ENCODE data around the gene OR6C2. TPM values are rescaled to one million over a fixed set of nuclear protein-coding genes. Genes with fewer than 3 reads are reported as not detected.
"Not testable (repeated sequence)": the region's sequence is repeated elsewhere in the genome, so short reads cannot be mapped to it uniquely, and the experiment has no call there.

OR6C2 gene
- total RNA-seq, 1 experiment from 2014 or later, result not detected

- not testable (repeated sequence) for H2AFZ ChIP-seq (ENCODE audit: low read length); H2BK5ac ChIP-seq (ENCODE audit: insufficient read length, low read length); DNase-seq
Observed at GRCh38 chr12:55414889-55415288, 29.0 kb upstream of the OR6C2 start.

More at GRCh38 chr12:55414889-55415288, 29.0 kb upstream of the OR6C2 start:
- not testable (repeated sequence) for H3K4me1 ChIP-seq (ENCODE audit: insufficient read depth, low read length); H3K9me3 Mint-ChIP-seq; H3K18ac ChIP-seq (ENCODE audit: insufficient read length, low read depth, low read length); H3K79me1 ChIP-seq (ENCODE audit: insufficient read depth, low read depth, low read length, poor library complexity, severe bottlenecking); H4K20me1 ChIP-seq (ENCODE audit: control insufficient read depth, insufficient read depth, insufficient read length); H3K56ac ChIP-seq (ENCODE audit: insufficient read length, low read depth, low read length); H4K8ac ChIP-seq (replicated peaks; ENCODE audit: insufficient read length, low read depth, low read length); H3K4ac ChIP-seq (ENCODE audit: low read depth, low read length); H3K23ac ChIP-seq (ENCODE audit: insufficient read length, low read depth, low read length); H3K27ac ChIP-seq (ENCODE audit: insufficient read length, low read depth, low read length); H3T11ph ChIP-seq (ENCODE audit: low read length); H3K23me2 ChIP-seq (ENCODE audit: insufficient read length, low read depth, low read length, poor library complexity, severe bottlenecking); H2BK12ac ChIP-seq (ENCODE audit: insufficient read length, low read depth, low read length); H3K27ac Mint-ChIP-seq; H2BK20ac ChIP-seq (ENCODE audit: low read depth, low read length, poor library complexity, severe bottlenecking); H3K4me1 Mint-ChIP-seq; H4K5ac ChIP-seq (ENCODE audit: insufficient read length, low read depth, low read length); H3K36me3 Mint-ChIP-seq (ENCODE audit: insufficient read depth in 1 of 3, low read depth in 3 of 3); H3K9me3 ChIP-seq (ENCODE audit: control insufficient read depth, low read depth, low read length); H3K14ac ChIP-seq (ENCODE audit: insufficient read depth, low read length); H2BK120ac ChIP-seq (ENCODE audit: low read depth, low read length, poor library complexity, severe bottlenecking); H2AK5ac ChIP-seq (ENCODE audit: insufficient read length, low read length); H3K4me2 ChIP-seq (ENCODE audit: insufficient read depth, insufficient read length, low read length); H2BK15ac ChIP-seq (ENCODE audit: low read depth, low read length); H3K79me2 ChIP-seq (ENCODE audit: insufficient read depth, low read length); H3K27me3 ChIP-seq (ENCODE audit: insufficient read depth, low read length); H4K91ac ChIP-seq (ENCODE audit: insufficient read length, low read depth, low read length); H3K27me3 Mint-ChIP-seq (ENCODE audit: low read depth); H3K9ac ChIP-seq (ENCODE audit: extremely low read depth, insufficient read length, low read length)
- WGBS (ENCODE audit: extremely low coverage, insufficient read length, low lambda C conversion rate), result no CpG with 5 or more reads among the region's 34 CpGs
- H3K4me3 Mint-ChIP-seq, result peak overlapping the region in 1 of 2 experiments; percentile 53; a peak in 2 of 5 replicates
